IPS DF 4.7 (cell line): Measurements from ENCODE around the gene DFFB.

Experiments
- DNase-seq: peaks from one replicate; pipeline ENCODE4 v3.0.0-alpha.2; 2013; ENCODE audit warnings: low spot score; ENCODE audit errors: extremely low read depth

DFFB gene

DNA sequence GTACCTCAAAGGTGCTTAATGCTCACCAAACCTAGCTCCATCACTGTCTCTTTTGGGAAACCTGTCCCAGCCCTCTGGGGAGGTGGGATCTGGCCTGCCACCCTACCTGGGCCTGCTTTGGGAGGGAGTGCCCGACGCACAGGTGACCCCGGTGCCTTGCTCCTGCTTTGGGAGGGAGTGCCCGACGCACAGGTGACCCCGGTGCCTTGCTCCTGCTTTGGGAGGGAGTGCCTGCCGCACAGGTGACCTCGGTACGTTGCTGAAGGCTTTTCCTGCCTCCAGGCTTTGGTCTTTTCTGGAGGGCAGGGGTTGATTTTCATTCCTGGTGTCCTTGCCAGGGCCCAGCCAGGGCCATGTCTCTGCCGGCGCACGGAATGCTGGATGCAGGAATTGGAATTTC, 68.0 kb downstream of the DFFB start:
- no peak for DNase-seq

DNA sequence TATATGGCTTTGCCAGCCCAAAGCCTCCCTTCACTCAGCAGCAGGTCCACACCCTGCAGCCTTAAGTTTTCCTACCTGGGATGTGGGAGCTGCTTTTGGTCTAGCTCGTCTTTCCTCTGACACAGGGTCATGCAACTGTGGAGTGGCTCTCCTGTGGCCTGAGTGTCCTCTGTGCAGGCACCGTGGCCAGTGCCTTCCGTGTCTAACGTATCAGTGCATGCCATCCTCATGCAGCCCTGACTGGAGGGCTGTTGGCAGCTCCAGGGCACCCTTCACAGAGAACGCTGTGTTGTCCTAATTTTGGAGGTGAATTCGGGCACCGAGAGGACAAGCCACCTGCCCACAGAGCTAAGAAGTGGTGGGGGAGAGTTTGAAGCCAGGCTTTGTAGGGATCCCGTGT, 68.5 kb downstream of the DFFB start:
- DNase-seq = no peak

DNA sequence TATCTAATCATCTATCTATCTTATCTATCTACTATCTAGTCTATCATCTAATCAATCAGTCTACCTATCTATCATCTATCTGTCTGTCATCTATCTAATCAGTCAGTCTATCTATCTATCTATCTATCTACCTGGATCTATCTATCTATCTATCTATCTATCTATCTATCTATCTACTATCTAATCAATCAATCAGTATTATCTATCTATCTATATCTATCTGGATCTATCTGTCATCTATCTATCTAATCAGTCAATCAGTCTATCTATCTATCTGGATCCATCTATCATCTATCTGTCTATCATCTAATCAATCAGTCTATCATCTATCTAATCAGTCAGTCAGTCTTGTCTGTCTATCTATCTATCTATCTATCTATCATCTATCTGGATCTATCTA, 69.7 kb downstream of the DFFB start:
- no peak for DNase-seq

DNA sequence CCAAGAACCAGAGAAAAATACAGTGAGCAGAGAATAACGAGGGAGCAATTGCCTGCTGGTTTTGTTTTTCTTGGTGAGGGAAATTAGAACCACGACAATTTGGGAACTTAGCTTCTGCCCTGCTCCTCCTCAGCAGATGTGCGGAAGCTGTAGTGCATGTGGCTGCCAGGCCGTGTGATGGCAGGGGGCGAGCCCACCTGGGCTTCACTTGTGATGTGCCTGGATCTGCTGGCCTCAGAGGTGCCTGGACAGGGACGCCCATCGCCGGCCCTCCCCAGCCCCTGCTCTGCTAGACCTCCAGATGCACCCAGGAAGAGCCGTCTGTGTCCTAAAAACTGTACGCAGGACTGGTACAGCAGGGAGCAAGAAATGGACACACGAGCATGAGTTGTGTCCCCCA, 71.3 kb downstream of the DFFB start:
- no peak for DNase-seq

DNA sequence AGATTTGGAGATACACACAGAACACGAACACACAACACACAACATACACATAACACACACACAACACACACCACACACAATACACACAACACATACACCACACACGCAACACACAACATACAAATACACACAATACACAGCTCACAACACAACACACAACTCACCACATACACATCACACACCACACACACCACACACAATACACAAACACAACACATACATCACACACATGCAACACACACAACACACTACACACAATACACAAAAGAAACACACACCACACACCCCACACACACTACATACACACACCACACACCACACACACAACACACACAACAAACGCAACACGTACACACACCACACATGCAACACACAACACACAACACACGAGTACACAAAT, 71.8 kb downstream of the DFFB start:
- DNase-seq = no peak

DNA sequence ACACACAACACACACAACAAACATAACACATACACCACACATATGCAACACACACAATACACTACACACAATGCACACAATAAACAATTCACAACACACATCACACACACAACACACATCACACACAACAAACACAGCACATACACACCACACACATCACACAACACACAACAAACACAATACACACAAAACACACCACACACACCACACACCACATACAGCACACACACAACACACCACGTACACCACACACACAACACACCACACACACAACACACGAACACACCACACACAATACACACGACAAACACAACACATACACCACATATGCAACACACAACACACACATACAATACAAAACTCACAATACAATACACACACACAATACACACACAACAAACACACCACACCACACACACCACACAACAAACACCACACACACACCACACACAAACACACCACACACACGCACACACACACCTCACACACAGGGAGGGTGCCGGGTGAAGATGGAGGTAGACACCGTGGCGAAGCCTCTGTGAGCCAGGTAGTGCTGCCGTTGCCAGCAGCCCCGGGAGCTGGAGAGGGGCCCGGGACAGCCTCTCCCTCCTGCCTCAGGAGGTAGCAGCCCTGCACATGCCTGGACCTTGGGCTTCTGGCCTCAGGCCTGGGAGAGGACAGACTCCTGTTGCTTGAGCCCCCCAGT, 73.2 kb downstream of the DFFB start:
- no peak for DNase-seq

DNA sequence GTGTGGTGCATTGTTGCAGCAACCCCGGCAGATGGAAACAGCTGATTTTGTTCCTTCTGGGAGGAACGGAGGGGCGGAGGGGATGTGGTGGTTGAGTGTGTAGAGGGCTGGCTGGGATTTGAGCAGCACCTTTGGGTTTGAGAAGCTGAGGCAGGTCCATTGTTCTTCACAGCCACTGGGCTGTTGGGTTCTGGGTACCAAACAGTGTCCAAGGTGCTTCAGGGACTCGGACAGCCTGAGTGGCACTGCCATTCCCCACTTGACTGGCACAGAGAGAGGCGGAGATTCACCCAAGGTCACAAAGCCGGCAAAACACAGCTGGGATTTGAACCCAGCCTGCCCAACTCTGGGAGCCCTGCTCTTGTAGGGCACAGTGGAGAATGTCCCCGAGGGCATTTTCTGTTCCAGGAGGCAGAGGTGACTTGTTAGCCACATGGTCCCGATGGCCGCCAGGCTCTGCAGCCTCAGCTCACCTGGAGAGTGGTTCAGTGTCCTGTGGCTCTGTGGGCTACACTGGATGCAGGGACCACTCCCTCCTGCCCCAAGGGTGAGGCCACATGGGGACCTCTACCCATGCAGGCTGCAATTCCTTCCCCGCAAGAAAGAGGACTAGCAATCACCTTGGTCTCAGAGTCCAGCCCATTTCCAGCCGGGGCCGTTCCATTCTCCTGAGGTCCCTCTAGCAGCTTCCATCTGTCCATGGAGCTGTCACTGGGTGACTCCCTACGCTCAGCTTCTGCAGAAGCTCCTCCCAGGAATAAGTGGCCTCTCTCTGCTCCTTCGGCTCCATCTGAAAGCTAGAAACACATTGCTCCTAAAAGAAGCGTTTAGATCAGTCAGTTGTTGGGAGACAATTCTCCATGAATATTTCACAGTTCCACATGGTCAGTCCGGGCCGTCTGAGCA, 74.0 kb downstream of the DFFB start:
- DNase-seq = no peak

DNA sequence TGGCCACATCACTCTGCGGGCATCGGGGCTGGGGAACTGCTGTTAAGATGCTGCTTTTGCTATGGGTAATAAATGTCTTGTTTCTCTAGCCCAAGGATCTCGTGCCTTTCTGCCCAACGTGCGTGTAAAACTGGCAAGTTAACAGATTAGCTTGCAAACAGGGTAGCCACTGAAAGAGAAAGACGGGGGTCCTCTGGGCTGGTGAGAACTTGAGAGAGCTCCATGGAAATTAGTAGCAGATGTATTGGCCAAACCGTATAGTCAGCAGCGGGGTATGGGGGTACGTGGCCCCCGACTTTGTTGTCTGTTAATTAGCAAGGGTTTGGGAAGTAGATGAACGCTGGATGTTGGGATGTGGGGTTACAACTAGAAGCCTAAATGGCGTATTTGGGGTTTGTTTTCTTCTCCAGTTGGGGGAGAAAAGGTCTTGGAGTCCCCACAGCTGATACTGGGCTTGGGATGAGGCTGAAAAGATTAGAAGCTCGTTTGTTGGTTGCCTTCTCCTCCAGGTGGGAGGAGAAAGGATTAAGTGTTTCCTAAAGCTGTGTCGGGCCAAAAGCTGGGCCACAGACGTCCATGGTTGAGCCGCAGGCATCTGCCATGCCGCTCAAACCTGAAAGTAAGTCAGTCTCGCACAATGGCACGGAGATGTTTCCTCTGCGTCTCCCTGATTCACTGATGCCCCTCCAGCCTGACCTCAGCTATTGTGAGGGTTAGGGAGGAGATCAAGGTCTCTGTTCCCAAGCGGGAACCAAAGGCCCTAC, 75.1 kb downstream of the DFFB start:
- no peak for DNase-seq
